ENCODE measurements around the gene HOXB8. TPM values are rescaled to one million over a fixed set of nuclear protein-coding genes. Genes with fewer than 3 reads are reported as not detected.

HOXB8 gene
- total RNA-seq, 3 donors from 2014 or later (not counting 1 experiment from before 2014, with no cell fraction given), result not detected

DNA sequence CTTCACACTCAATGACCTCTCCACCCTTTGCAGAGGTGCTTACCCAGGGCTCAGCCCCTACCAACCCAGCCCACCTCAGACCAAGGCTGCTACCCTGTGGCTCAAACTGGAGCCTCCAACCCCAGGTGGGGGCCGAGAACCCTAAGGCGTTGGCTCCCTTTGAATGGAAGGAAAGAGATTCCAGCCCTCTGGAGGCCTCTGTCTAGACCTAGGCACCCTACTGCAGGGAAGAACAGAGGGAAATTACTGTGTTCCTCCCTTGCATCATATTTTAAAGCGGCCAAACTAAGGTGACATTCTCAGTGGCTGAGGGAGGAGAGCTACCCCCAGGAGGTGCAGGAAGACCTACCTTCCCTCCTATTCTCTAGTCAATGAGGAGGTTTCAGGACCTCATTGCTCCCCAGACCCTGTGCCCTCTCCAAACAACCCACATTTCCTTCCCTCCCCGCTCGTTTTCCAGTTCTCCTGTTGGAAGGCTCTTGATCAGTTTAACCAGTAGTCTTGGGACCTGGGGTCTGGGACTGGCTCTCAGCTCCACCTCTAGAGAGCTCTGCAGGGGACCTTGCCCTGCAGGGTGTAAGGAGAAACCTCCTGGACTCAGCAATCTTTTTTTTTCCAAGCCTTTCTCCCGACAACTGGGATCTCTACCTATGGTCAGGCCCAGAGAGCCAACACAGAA lies 5.5 kb upstream of the HOXB8 start:
- H3K4me1 Mint-ChIP-seq, result peaks cover 13 to 28% of the 10 kb centered on the region in 2 donors
- TF ChIP-seq CTCF (IDR thresholded peaks at IDR 0.05), result no peak
- peaks cover 28% of the 10 kb centered on the region for H3K4me1 ChIP-seq (ENCODE audit: control insufficient read depth, insufficient read depth, low read length)
- H3K27ac ChIP-seq (ENCODE audit: low read length), result no peak overlapping the region
- H3K36me3 Mint-ChIP-seq, result peaks cover 7% of the 10 kb centered on the region
- no peak overlapping the region for H3K4me3 ChIP-seq (ENCODE audit: low read length)
- no peaks in the 10 kb centered on the region for H3K9me3 Mint-ChIP-seq
- intact Hi-C loops (cut with micrococcal nuclease), result loop anchor here (5.0 kb wide), 1 partner anchor 538 kb away; no protein-coding TSS in a partner anchor
- ATAC-seq, result no peak
- 86% methylated on average over 6 of the region's 6 CpGs for WGBS (ENCODE audit: insufficient coverage)
- H3K27me3 Mint-ChIP-seq (ENCODE audit: low read depth in 2 of 2), result peaks cover 80 to 81% of the 10 kb centered on the region in 2 donors
- H3K27me3 ChIP-seq (ENCODE audit: control insufficient read depth, insufficient read depth, low read length), result peaks cover 81% of the 10 kb centered on the region
- H3K36me3 ChIP-seq (ENCODE audit: control insufficient read depth, insufficient read depth, low read length), result no peaks in the 10 kb centered on the region
- H3K27ac Mint-ChIP-seq, result no peak overlapping the region
- DNase-seq, result no peak
- H3K9me3 ChIP-seq (ENCODE audit: control insufficient read depth, insufficient read depth, low read length), result no peaks in the 10 kb centered on the region
- no peak overlapping the region for H3K4me3 Mint-ChIP-seq

DNA sequence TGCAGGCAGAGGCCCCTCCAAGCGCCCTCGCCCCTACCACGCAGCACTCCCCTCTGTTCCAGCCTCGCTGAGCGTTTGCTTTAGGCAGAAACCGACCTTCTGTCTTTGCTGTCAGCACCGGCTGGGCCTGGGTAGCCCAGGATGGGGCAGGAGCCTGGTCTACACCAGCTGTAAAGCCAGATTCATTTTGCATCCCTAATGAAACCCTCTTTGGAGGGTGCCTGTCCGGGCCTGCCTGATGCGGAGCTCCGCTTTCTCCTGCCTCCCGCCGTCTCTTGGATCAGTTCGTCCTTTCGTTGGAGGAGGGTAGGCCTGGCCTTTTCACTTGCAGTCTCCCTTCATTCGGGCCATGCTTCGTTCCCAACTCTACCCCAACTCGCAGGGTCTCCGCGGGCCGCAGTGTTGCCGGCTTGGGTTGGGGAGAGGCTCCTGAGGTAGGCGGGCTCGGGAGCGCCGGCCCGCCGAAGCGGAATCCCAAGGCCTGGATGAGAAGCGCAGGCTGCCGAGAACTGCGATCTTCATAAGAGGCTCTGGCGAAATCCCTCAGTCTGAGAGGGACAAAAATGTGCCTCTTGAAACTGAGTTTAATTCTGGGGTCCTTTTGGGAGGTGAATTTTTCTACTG lies 4.8 kb upstream of the HOXB8 start:
- no peak overlapping the region for H3K4me3 ChIP-seq (ENCODE audit: low read length)
- Mint-ChIP-seq H3K4me3 (peak overlapping the region; percentile 67), H3K4me1 (peaks cover 12 to 29% of the 10 kb centered on the region in 2 donors), H3K36me3 (peaks cover 7% of the 10 kb centered on the region), H3K27ac (peak overlapping the region in 1 of 2 donors; percentile 77), H3K9me3 (no peaks in the 10 kb centered on the region), H3K27me3 (ENCODE audit: low read depth in 2 of 2) (peaks cover 80 to 86% of the 10 kb centered on the region in 2 donors)
- ATAC-seq (no peak), DNase-seq (no peak)
- intact Hi-C loops (cut with micrococcal nuclease), result loop anchor here (2.0 to 10.0 kb wide), 4 partner anchors 135 to 593 kb away; no protein-coding TSS in a partner anchor
- peaks cover 23% of the 10 kb centered on the region for H3K4me1 ChIP-seq (ENCODE audit: control insufficient read depth, insufficient read depth, low read length)
- no peak for TF ChIP-seq CTCF (IDR thresholded peaks at IDR 0.05)
- H3K27ac ChIP-seq (ENCODE audit: low read length), result no peak overlapping the region
- H3K9me3 ChIP-seq (ENCODE audit: control insufficient read depth, insufficient read depth, low read length), result no peaks in the 10 kb centered on the region
- H3K27me3 ChIP-seq (ENCODE audit: control insufficient read depth, insufficient read depth, low read length), result peaks cover 82% of the 10 kb centered on the region
- 87% methylated on average over 32 of the region's 32 CpGs for WGBS (ENCODE audit: insufficient coverage)
- no peaks in the 10 kb centered on the region for H3K36me3 ChIP-seq (ENCODE audit: control insufficient read depth, insufficient read depth, low read length)

DNA sequence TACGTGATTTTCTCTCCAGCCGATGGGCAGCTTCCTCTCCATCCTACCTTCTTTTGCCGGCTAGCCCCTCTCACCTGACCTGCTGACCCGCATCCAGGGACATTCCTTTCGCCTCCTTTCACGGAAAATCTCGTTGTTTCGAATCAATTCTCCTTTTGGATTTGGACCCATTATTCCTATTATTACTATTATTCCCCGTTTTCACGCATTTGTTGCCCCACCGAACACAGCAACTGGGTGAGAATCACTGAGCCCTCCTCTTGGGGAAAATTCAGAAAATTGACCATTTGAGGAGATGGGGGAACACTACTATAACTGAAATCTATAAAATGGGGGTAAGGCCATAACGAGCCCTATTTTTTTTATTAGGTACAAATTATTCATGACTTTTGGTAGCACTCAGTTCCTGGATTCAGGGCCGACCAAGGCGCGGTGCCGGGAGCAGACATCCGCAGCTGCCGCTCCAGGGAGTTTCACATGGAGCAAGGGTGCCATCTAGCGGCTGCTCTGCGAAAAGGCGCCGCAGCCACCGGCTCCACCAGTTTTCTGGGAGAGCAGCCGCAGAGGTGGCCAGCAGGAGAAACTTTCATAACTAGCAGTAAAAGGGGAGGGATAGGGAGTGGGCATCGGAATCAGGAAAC lies 3.3 kb upstream of the HOXB8 start:
- WGBS (ENCODE audit: insufficient coverage), result 7% methylated on average over 24 of the region's 25 CpGs
- peak overlapping the region; percentile 45 for H3K4me3 Mint-ChIP-seq
- peak; percentile 82 to 92 for DNase-seq

More for the DNA sequence above, 3.3 kb upstream of the HOXB8 start:
- no peak overlapping the region for H3K4me3 ChIP-seq (ENCODE audit: low read length)
- H3K27me3 ChIP-seq (ENCODE audit: control insufficient read depth, insufficient read depth, low read length), result peaks cover 82% of the 10 kb centered on the region
- ATAC-seq, result peak; percentile 79 to 82 (median 81)
- H3K27ac Mint-ChIP-seq, result peak overlapping the region in 1 of 2 donors; percentile 69
- peak; percentile 99 for TF ChIP-seq CTCF (IDR thresholded peaks at IDR 0.05)
- H3K4me1 ChIP-seq (ENCODE audit: control insufficient read depth, insufficient read depth, low read length), result peaks cover 34% of the 10 kb centered on the region
- intact Hi-C loops (cut with micrococcal nuclease), result loop anchor here (2.0 to 10.0 kb wide), 3 partner anchors 136 to 592 kb away; no protein-coding TSS in a partner anchor
- no peaks in the 10 kb centered on the region for H3K36me3 ChIP-seq (ENCODE audit: control insufficient read depth, insufficient read depth, low read length)
- no peaks in the 10 kb centered on the region for H3K9me3 Mint-ChIP-seq
- H3K4me1 Mint-ChIP-seq, result peaks cover 28 to 43% of the 10 kb centered on the region in 2 donors
- no peak overlapping the region for H3K27ac ChIP-seq (ENCODE audit: low read length)
- H3K27me3 Mint-ChIP-seq (ENCODE audit: low read depth in 2 of 2), result peaks cover 79 to 95% of the 10 kb centered on the region in 2 donors
- H3K9me3 ChIP-seq (ENCODE audit: control insufficient read depth, insufficient read depth, low read length), result no peaks in the 10 kb centered on the region
- H3K36me3 Mint-ChIP-seq, result peaks cover 7% of the 10 kb centered on the region
